Smooth muscle cell of the brain vasculature (primary cell): Measurements from ENCODE around the gene EPHA6.
"Not testable (repeated sequence)": the region's sequence is repeated elsewhere in the genome, so short reads cannot be mapped to it uniquely, and the experiment has no call there.

Experiments
- DNase-seq: peaks from one replicate; pipeline ENCODE4 v3.0.0-alpha.2; 2012; ENCODE audit warnings: low read depth, low spot score

EPHA6 gene

GRCh38 chr3:97620514-97620913 is 806.1 kb downstream of the EPHA6 start:
- DNase-seq = not testable (repeated sequence)

DNA sequence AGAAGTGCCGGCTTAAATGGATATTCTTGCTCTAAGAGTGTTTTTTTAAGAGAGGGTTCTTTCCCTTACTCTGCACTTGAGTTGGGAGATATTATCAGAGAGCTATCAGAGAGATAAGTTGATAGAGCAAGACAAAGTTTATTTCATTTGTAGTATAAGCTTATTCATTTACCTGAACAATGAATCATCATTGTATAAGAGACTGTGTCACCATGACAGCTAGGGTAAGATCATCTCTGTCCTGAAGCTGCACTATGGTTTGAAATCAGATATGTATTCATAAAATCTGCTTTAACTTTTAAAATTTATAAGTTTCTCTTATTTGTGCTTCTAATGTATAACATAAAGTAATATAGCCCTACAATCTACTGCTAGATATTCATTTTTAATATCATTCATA is 822.1 kb downstream of the EPHA6 start:
- no peak for DNase-seq

DNA sequence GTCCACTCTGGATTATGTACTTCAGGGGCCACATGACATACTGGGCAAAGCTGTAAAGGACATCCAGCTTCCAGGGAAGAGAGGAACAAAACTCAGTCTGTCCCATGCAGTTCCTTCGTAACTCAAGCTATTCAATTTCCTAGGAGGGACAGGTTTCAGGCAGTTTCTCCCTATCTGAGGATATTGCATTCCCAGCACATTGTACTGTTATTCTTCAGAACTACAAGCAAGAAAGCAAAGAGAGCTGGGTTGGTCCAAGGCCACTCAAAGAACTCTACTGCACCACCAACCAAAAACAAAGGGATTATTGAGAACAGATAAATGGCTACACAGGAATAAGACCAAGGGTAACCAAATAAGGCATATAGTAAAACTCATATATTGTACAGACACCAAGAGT is 832.5 kb downstream of the EPHA6 start:
- DNase-seq = no peak

DNA sequence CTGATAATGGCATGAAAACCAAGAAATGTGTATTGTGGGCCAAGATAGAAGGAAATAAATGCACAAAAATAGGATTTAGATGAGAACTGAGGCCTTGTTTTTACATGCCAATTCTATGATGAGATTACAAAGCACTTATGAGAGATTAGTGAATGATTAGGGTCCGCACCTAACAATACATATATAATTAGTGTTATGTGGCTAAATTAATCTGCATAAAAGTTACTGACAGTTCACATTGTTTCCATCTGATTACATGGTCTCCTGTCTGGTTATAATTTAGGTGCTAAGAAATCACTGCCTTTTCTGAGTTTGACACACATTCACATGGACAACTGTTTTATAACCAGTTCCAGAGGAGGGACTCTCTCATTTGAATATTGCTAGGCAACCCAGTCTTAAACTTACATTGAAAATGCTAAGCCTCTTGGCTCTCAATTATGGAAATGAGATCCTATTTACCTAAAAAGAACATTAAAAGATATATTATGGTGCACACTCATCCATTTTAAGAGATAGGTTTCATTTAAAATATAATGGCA is 833.1 kb downstream of the EPHA6 start:
- DNase-seq = no peak

- DNase-seq = no peak
Measured at GRCh38 chr3:97655971-97656370, 841.6 kb downstream of the EPHA6 start.

GRCh38 chr3:97656638-97657037 is 842.2 kb downstream of the EPHA6 start:
- no peak for DNase-seq

- no peak for DNase-seq
Measured at GRCh38 chr3:97658668-97659285, 844.4 kb downstream of the EPHA6 start.

- DNase-seq = no peak
Measured at GRCh38 chr3:97662264-97662663, 847.9 kb downstream of the EPHA6 start.

- DNase-seq = no peak
Measured at GRCh38 chr3:97662762-97663161, 848.4 kb downstream of the EPHA6 start.

- no peak for DNase-seq
Measured at GRCh38 chr3:97665896-97666295, 851.5 kb downstream of the EPHA6 start.

DNA sequence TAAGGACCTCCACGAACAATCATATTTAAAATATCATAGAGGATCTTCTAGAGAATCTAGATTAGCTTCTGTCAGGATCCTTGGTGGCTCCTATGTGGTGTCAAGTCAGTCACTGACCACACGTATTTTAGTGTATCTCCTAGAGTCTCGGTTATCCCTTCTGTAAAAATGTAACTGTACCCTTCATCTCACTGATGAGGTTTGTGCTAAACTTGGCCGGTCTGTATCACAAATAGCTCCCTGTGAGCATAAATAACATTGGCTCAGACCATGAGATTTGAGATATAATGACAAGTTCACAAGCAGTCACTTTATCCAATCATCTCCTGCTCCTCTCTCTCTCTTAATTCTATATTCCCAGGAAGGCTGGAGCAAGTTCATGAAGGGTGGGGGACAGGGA is 856.6 kb downstream of the EPHA6 start:
- no peak for DNase-seq

GRCh38 chr3:97673357-97673997 is 859.1 kb downstream of the EPHA6 start:
- DNase-seq = no peak

DNA sequence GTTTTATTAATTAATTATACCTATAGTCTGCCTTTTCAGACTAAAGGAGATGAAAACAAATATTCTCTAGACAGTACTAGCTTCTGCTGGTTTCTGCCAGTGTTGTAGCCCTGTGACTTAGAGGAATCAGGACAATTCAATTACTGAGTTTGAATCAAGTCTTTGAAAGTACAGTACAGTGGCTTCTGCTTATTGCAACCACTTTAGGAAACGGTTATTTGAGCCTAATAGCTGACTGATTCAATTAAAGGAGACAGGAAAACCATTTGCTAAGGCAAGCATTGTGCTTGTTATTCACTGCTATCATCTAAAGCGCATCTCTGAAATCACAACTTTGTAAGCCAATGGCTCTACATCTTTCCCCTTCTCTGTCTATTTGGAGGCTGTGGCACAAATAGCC is 860.1 kb downstream of the EPHA6 start:
- DNase-seq = no peak

DNA sequence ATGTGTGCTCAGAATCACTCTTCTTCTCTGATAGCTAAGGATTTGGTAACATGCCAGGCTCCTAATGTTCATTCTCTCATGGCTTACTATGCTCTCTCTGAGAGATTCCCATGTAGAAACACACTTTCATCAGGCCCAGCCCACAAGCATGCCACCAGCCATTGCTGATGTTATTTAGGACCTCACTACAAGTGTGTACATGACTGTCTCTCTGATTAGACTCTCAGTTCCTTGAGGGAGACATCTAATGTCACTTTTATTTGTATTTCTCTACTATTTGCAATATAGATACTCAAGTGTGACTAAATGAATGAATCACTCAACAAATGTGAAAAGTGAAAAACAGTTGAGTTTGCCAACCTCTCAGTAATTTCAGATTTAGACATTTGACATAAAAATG is 865.8 kb downstream of the EPHA6 start:
- DNase-seq = no peak

DNA sequence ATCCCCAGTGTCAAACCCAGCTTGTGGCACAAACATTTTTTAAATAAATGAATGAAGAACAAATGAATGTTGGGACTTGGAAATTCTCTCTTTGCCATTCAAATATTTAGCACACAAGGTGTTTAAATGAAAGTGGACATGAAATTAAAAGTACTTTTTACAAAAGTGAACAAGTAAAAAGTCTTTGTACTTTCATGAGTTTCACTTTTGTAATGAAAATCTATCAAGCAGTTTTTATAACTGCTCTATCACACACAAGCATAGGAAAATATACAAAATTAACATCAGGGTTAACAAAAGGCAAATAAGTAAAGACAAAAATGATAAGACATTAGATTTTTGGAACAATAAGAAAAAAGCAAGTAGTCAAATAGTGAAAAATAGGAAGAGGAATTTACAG is 866.3 kb downstream of the EPHA6 start:
- no peak for DNase-seq

DNA sequence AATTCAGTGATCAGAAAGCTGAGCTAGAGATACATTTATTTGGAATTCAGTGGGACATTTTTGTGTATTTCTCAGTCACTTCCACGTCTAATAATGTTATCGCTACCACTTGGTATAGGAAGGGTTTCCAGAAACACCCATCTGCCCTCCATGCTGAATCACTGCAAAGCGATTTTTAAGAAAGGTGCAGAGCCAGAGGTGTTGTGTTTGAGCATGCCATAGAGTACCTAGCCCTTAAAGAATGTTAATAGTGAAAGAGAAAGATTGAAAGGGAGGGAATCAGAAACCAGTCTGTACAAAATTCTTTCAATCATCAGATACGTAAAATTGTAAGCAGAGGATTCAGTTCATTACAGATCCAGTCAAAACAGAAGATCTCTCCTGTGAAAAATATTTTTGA is 870.1 kb downstream of the EPHA6 start:
- no peak for DNase-seq

DNA sequence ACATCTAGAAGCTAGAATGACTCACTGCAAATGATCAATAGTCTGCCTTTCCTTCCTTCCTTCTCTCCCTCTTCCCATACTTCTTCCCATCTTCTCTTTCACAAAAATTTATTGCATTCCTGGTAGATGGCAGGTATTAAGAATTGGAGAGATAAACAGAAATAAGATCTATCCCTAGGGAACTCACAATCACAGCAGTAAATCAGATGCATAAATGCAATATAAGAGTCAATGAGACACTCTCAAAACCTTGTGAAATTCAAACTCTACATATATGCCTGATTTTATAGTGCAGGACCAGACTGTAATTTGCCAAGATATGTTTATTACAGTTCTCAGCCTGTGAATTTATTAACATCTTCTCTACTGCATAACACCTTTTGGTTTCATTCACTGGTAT is 871.9 kb downstream of the EPHA6 start:
- no peak for DNase-seq

DNA sequence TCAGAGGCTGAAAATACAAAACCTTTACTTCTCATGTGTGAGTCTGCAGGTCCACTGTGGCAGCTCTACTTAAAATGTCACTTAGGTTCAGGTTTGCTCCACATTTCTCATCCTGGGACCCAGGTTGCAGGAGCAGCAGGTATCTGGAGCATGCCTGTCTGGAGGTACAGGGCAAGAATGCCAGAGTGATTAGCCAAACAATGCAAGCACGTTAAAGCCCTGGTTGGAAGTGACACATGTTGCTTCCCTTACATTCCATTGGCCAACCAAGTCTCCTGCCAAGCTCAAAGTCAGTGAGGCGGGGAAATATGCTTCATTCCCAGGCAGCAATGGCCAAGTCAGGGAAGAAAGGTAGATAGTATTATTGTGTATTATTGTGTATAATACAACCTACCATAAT is 873.3 kb downstream of the EPHA6 start:
- no peak for DNase-seq

- DNase-seq = no peak
Measured at GRCh38 chr3:97689111-97689510, 874.7 kb downstream of the EPHA6 start.

DNA sequence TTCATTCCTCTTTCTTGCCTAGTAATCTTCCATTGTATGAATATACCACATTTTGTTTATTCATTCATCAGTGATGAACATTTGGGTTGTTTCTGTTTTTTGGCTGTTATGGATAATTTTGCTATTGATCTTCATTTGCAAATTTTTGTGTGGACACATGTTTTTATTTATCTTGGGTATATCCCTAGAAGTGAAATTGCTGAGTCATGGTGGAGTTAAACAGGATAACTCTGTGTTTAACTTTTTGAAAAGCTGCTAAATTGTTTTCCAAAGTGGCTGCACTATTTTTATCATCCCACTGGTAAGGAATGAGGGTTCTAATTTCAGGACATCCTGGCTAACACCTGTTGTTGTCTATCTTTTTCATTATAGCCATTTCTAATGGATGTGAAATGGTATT is 875.6 kb downstream of the EPHA6 start:
- no peak for DNase-seq

- DNase-seq = no peak
Measured at GRCh38 chr3:97691354-97691753, 877.0 kb downstream of the EPHA6 start.

DNA sequence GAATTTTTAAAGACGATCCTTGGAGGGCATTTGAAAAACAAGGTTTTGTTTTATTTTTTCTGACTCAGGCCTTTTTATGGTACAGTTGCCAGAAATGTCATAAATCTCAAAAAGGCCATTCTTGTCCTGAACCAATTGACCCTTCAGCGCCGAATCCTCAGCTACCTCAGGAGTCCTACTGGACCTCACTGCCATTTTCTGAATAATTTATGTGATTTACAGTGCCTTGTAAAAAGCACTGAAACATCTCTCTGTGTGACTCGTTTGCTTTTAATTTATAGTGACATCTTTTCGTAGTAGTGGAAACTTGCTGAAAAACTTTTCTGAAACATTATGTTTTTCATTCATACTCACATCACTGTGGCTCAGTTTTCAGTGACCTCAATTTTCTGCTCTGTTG is 878.0 kb downstream of the EPHA6 start:
- no peak for DNase-seq

GRCh38 chr3:97692831-97693230 is 878.4 kb downstream of the EPHA6 start:
- DNase-seq = no peak

GRCh38 chr3:97694876-97695275 is 880.5 kb downstream of the EPHA6 start:
- DNase-seq = no peak
